Endothelial cell of umbilical vein (primary cell): ENCODE results near the gene TRAP1.

Experiments
- EZH2 ChIP-seq: IDR thresholded peaks from 2 replicates; pipeline ENCODE4 v1.6.1; 2012; ENCODE audit warnings: borderline replicate concordance, low read depth, mild to moderate bottlenecking, moderate library complexity, low read length, inconsistent platforms; ENCODE audit not compliant: severe bottlenecking
- FOS ChIP-seq: IDR thresholded peaks from 2 replicates; pipeline ENCODE4 v1.6.1; 2011; ENCODE audit warnings: mild to moderate bottlenecking, low read length, moderate library complexity, borderline replicate concordance; ENCODE audit not compliant: insufficient read depth
- GATA2 ChIP-seq: IDR thresholded peaks from 2 replicates; pipeline ENCODE4 v1.7.0; 2011; ENCODE audit warnings: low read depth, mild to moderate bottlenecking, moderate library complexity, mixed read lengths, low read length; ENCODE audit not compliant: insufficient read length, insufficient read depth
- JUN ChIP-seq: IDR thresholded peaks from 2 replicates; pipeline ENCODE4 v1.6.1; 2011; ENCODE audit warnings: borderline replicate concordance, low read depth; ENCODE audit not compliant: insufficient read length, insufficient read depth
- MYC ChIP-seq: IDR thresholded peaks from one replicate; pipeline ENCODE4 v1.6.1; 2011; ENCODE audit warnings: mild to moderate bottlenecking, low read depth, low read length
- POLR2A ChIP-seq: IDR thresholded peaks from 2 replicates; pipeline ENCODE4 v1.6.1; 2012; ENCODE audit warnings: low read depth, mild to moderate bottlenecking, control low read depth, low read length
- POLR2AphosphoS5 ChIP-seq: IDR thresholded peaks from 2 replicates; pipeline ENCODE4 v1.6.1; 2012; ENCODE audit warnings: low read depth, mild to moderate bottlenecking, control low read depth, low read length, moderate library complexity; ENCODE audit not compliant: insufficient read depth
- TF ChIP-seq, protein P1 (sequence below), 2 donors: IDR thresholded peaks; 1 replicate in 1 of 2; 2 replicates in 1 of 2; pipeline ENCODE4 v1.5.1; 2011; ENCODE audit warnings: low read length in 2 of 2, mild to moderate bottlenecking in 2 of 2, moderate library complexity in 2 of 2, control low read depth in 1 of 2, inconsistent platforms in 1 of 2, low read depth in 1 of 2; ENCODE audit not compliant: insufficient read depth in 1 of 2; ENCODE audit errors: extremely low read depth in 1 of 2
- TF ChIP-seq, protein P2 (sequence below): IDR thresholded peaks from 2 replicates; pipeline ENCODE4 v1.6.1; 2011; ENCODE audit not compliant: insufficient read depth, insufficient read length

DNA sequence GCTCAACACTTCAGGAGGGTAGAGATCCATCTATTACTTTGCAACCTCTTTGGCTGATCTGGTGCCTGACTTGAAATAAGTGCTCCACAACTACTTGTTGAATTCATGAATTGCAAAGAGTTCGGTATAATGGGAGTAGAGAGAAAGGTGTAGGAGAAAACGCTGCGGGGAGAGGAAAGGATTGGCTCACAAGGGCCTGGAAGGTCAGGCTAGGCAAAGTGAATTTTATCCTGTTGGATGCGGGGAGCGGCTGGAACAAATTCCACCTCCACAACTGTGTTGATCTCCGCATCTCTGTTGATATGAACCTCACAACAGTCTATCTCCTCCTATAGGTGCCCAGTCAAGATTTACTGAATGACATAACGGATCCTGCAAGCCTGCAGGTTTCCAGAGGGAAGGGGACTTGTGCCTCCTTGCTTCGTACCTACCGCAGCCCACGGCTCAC lies 106.6 kb downstream of the TRAP1 start:
- TF ChIP-seq, protein P1, sequence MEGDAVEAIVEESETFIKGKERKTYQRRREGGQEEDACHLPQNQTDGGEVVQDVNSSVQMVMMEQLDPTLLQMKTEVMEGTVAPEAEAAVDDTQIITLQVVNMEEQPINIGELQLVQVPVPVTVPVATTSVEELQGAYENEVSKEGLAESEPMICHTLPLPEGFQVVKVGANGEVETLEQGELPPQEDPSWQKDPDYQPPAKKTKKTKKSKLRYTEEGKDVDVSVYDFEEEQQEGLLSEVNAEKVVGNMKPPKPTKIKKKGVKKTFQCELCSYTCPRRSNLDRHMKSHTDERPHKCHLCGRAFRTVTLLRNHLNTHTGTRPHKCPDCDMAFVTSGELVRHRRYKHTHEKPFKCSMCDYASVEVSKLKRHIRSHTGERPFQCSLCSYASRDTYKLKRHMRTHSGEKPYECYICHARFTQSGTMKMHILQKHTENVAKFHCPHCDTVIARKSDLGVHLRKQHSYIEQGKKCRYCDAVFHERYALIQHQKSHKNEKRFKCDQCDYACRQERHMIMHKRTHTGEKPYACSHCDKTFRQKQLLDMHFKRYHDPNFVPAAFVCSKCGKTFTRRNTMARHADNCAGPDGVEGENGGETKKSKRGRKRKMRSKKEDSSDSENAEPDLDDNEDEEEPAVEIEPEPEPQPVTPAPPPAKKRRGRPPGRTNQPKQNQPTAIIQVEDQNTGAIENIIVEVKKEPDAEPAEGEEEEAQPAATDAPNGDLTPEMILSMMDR (IDR thresholded peaks at IDR 0.05; ENCODE audit: extremely low read depth in 1 of 2, insufficient read depth in 1 of 2, low read depth in 1 of 2, low read length in 2 of 2) = no peak
- TF ChIP-seq POLR2AphosphoS5 (no peak), EZH2 (no peak), POLR2A (no peak), JUN (no peak), MYC (no peak), FOS (no peak), GATA2 (no peak)
- TF ChIP-seq, protein P2, sequence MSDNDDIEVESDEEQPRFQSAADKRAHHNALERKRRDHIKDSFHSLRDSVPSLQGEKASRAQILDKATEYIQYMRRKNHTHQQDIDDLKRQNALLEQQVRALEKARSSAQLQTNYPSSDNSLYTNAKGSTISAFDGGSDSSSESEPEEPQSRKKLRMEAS = no peak
